Subcutaneous adipose tissue (tissue), 4 donors: ENCODE results near the gene LSMEM2. TPM values are rescaled to one million over a fixed set of nuclear protein-coding genes. Genes with fewer than 3 reads are reported as not detected.

ENCODE experiments used
- CTCF ChIP-seq: fragments of 450-650 bp; IDR thresholded peaks from one replicate; pipeline ENCODE4 v1.5.1; 2016; ENCODE audit warnings: low read depth, mild to moderate bottlenecking, control low read depth, antibody characterized with exemption, moderate library complexity
- total RNA-seq, 4 donors: library from RNA; depleted of rRNA; stranded (reverse); fragments of >200 nt; gene quantifications; one replicate each; pipeline ENCODE4 v1.1.0, GENCODE V29; 2016

Gene LSMEM2
- total RNA-seq, 4 donors from 2014 or later = not detected

GRCh38 chr3:50241163-50241562, 37.7 kb upstream of the LSMEM2 start:
- no peak for TF ChIP-seq CTCF

GRCh38 chr3:50241713-50242380, 37.0 kb upstream of the LSMEM2 start:
- TF ChIP-seq CTCF = no peak

GRCh38 chr3:50242381-50242770, 36.5 kb upstream of the LSMEM2 start:
- TF ChIP-seq CTCF = no peak

GRCh38 chr3:50242851-50243542, 35.9 kb upstream of the LSMEM2 start:
- TF ChIP-seq CTCF = no peak

- no peak for TF ChIP-seq CTCF
These were observed 35.4 kb upstream of the LSMEM2 start for GRCh38 chr3:50243543-50243895.

GRCh38 chr3:50245251-50245745, 33.6 kb upstream of the LSMEM2 start:
- no peak for TF ChIP-seq CTCF

GRCh38 chr3:50245831-50246516, 32.9 kb upstream of the LSMEM2 start:
- no peak for TF ChIP-seq CTCF
